Keratinocyte (primary cell): ENCODE results near the gene GIT1.

Experiments used
- CTCF ChIP-seq, 3 experiments: IDR thresholded peaks in 1 of 3; conservative IDR thresholded peaks in 1 of 3; optimal IDR thresholded peaks in 1 of 3; 2 replicates in 2 of 3; 3 replicates in 1 of 3; pipeline versions ENCODE3 to v1.5.1; 2011; ENCODE audit warnings: low read length in 3 of 3, mild to moderate bottlenecking in 3 of 3, moderate library complexity in 2 of 3, control low read depth in 1 of 3, inconsistent platforms in 1 of 3; ENCODE audit not compliant: insufficient read depth in 2 of 3; ENCODE audit errors: extremely low read depth in 1 of 3
- EZH2 ChIP-seq: IDR thresholded peaks from one replicate; pipeline ENCODE4 v1.6.1; 2012; ENCODE audit warnings: inconsistent platforms, mild to moderate bottlenecking, low read length, moderate library complexity

- TF ChIP-seq EZH2 (no peak), CTCF (optimal IDR thresholded peaks at IDR 0.05 in 1 of 3, IDR thresholded peaks at IDR 0.05 in 1 of 3, conservative IDR thresholded peaks at IDR 0.05 in 1 of 3; ENCODE audit: extremely low read depth in 1 of 3, insufficient read depth in 2 of 3, low read length in 3 of 3) (no peak)
These were observed 40.4 kb upstream of the GIT1 start for GRCh38 chr17:29629839-29630238.
